T-cell (primary cell): ENCODE measurements around the gene GABRD. TPM values are rescaled to one million over a fixed set of nuclear protein-coding genes. Genes with fewer than 3 reads are reported as not detected.

Experiments used
- ATAC-seq, 4 experiments: fragments of 200-7000 bp in 3 of 4; fragments of 150-1000 bp in 1 of 4; cut with Tn5 transposase; replicated peaks in 1 of 4; 1 replicate in 3 of 4; 2 replicates in 1 of 4; pipeline ENCODE4 v1.10.0; 2021; ENCODE audit warnings: moderate library complexity in 3 of 4, mild to moderate bottlenecking in 2 of 4, moderate number of reproducible peaks in 1 of 4
- CTCF ChIA-PET, 2 donors: fragments of 300-600 bp; sonication (Branson Sonifier 250); formaldehyde crosslinking; loops; one replicate each; lab custom pipeline; 2022; ENCODE audit warnings: antibody characterized with exemption in 2 of 2; lab: Charles Lee
- POLR2A ChIA-PET, 2 donors: fragments of 300-600 bp; sonication (Branson Sonifier 250); formaldehyde crosslinking; loops; one replicate each; lab custom pipeline; 2022; ENCODE audit warnings: antibody characterized with exemption in 2 of 2; lab: Charles Lee
- DNase-seq, 35 experiments: peaks; one replicate each; pipeline versions ENCODE4 v3.0.0 to v3.0.0-alpha.2; 2013 to 2023
- H3K27ac ChIP-seq: one replicate; pipeline ENCODE4 v1.5.1; 2013; ENCODE audit warnings: low read length
- H3K27me3 ChIP-seq, 2 experiments: replicated peaks in 1 of 2; 1 replicate in 1 of 2; 2 replicates in 1 of 2; pipeline versions ENCODE4 v1.6.1 to v1.7.0; 2013; ENCODE audit warnings: low read length in 1 of 2, mixed read lengths in 1 of 2; ENCODE audit not compliant: control insufficient read depth in 2 of 2, insufficient read depth in 2 of 2; ENCODE audit errors: extremely low read depth in 1 of 2
- H3K36me3 ChIP-seq, 2 donors: 1 replicate in 1 of 2; 2 replicates in 1 of 2; pipeline versions ENCODE4 v1.6.1 to v1.7.0; 2013; ENCODE audit warnings: low read length in 1 of 2; ENCODE audit not compliant: control insufficient read depth in 2 of 2, insufficient read depth in 1 of 2; ENCODE audit errors: extremely low read depth in 1 of 2
- H3K4me1 ChIP-seq, 2 experiments: 1 replicate in 1 of 2; 2 replicates in 1 of 2; pipeline versions ENCODE4 v1.6.1 to v1.7.0; 2013; ENCODE audit warnings: low read length in 2 of 2, mixed read lengths in 1 of 2; ENCODE audit not compliant: insufficient read depth in 2 of 2, control insufficient read depth in 1 of 2; ENCODE audit errors: extremely low read depth in 1 of 2
- H3K4me3 ChIP-seq, 2 donors: 1 replicate in 1 of 2; 2 replicates in 1 of 2; pipeline versions ENCODE4 v1.5.1 to v1.7.0; 2013; ENCODE audit warnings: mild to moderate bottlenecking in 2 of 2, low read length in 1 of 2, moderate library complexity in 1 of 2; ENCODE audit not compliant: control insufficient read depth in 1 of 2; ENCODE audit errors: extremely low read depth in 1 of 2
- H3K9me3 ChIP-seq: 2 replicates; pipeline ENCODE4 v1.7.0; 2013
- H3K27ac Mint-ChIP-seq, 2 donors: one replicate each; pipeline ENCODE4 v1.8.0; 2020 to 2021; ENCODE audit warnings: mild to moderate bottlenecking in 2 of 2, mixed read lengths in 2 of 2
- H3K27me3 Mint-ChIP-seq, 2 donors: one replicate each; pipeline ENCODE4 v1.8.0; 2021 to 2022; ENCODE audit warnings: mixed read lengths in 2 of 2
- H3K36me3 Mint-ChIP-seq: one replicate; pipeline ENCODE4 v1.8.0; 2021; ENCODE audit warnings: mixed read lengths
- H3K4me1 Mint-ChIP-seq, 3 donors: one replicate each; pipeline ENCODE4 v1.8.0; 2020 to 2022; ENCODE audit warnings: mixed read lengths in 3 of 3, mild to moderate bottlenecking in 1 of 3
- H3K4me3 Mint-ChIP-seq, 3 donors: one replicate each; pipeline ENCODE4 v1.8.0; 2020 to 2022; ENCODE audit warnings: mild to moderate bottlenecking in 3 of 3, mixed read lengths in 3 of 3, moderate library complexity in 3 of 3
- H3K9me3 Mint-ChIP-seq, 3 donors: one replicate each; pipeline ENCODE4 v1.8.0; 2020 to 2022; ENCODE audit warnings: mixed read lengths in 3 of 3
- WGBS: methylation state at CpG from one replicate; pipeline ENCODE4 v1.1.5; 2013; ENCODE audit warnings: missing lambda C conversion rate; ENCODE audit not compliant: insufficient coverage; 5-methylcytosine and 5-hydroxymethylcytosine counted together
- total RNA-seq, 35 experiments: library from RNA in 6 of 35; stranded (reverse) in 6 of 35; fragments of 120-200 nt in 1 of 35; gene quantifications; one replicate each; pipeline versions ENCODE4 v1.2.1 to v1.2.4 and lab custom pipeline; 2013 to 2026

GABRD gene
- total RNA-seq, 5 donors from 2014 or later (not counting 1 experiment from before 2014, with no cell fraction given), result 1.1 TPM; not detected in 4

DNA sequence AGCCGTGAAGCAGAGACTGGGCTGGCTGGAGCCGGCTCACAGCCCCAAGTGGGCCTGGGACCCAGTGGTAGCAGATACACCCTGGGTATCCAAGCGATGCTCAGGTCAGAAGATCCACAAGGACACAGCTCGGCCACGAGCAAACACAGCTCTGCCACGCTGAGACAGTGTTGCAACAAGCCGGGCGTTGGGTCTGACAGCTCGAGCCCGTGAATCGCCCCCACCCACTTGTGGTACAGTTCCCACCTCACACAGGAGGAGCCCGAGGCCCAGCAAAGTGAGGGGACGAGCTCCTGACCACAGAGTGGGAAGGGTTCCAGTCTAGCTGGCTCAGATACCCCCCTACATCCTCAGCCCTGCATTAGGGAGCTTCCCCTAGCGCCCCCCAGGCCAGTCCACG lies 22.2 kb downstream of the GABRD start:
- peaks cover 10 to 14% (median 13%) of the 10 kb centered on the region in 3 donors for H3K4me1 Mint-ChIP-seq
- no peaks in the 10 kb centered on the region for H3K27me3 Mint-ChIP-seq
- 89% methylated on average over 8 of the region's 15 CpGs for WGBS
- ATAC-seq (no peak), DNase-seq (no peak)
- CTCF ChIA-PET, result no interaction called here
- no peak overlapping the region for H3K4me3 Mint-ChIP-seq
- no peaks in the 10 kb centered on the region for H3K9me3 Mint-ChIP-seq
- H3K4me1 ChIP-seq, result peaks cover 2 to 18% of the 10 kb centered on the region in 2 experiments
- POLR2A ChIA-PET, result no interaction called here
- H3K27me3 ChIP-seq, result peaks cover 0 to 32% of the 10 kb centered on the region in 2 experiments
- no peak overlapping the region for H3K4me3 ChIP-seq
- no peaks in the 10 kb centered on the region for H3K9me3 ChIP-seq
- H3K27ac Mint-ChIP-seq, result no peak overlapping the region
- H3K36me3 Mint-ChIP-seq, result no peaks in the 10 kb centered on the region
- H3K36me3 ChIP-seq, result no peaks in the 10 kb centered on the region
- no peak overlapping the region for H3K27ac ChIP-seq

DNA sequence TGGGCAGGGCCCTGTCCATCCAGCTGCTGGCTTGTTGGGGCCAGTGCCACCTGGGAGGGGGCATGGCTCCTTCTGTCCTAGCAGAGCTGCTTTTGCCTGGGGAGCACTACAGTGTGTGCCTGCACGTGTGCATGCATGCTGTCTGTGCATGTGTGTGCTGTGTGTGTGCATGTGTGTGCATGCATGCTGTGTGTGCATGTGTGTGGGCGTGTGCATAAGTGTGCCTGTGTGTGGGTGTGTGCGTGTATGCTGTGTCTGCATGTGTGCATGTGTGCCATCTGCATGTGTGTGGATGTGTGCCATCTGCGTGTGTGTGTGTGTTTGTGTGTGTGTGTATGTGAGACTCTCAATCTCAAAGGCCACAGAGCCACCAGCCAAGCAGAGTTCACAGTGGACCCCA lies 22.7 kb downstream of the GABRD start:
- H3K4me3 Mint-ChIP-seq, result no peak overlapping the region
- no peak overlapping the region for H3K27ac Mint-ChIP-seq
- peaks cover 10 to 14% (median 13%) of the 10 kb centered on the region in 3 donors for H3K4me1 Mint-ChIP-seq
- POLR2A ChIA-PET, result interaction anchor here in 1 of 2 donors (0.6 kb wide), 1 partner anchor 93 kb away, joined by 3 read pairs; no protein-coding TSS in a partner anchor
- Histone ChIP-seq H3K36me3 (no peaks in the 10 kb centered on the region), H3K27me3 (peaks cover 0 to 36% of the 10 kb centered on the region in 2 experiments), H3K9me3 (no peaks in the 10 kb centered on the region), H3K4me3 (no peak overlapping the region), H3K27ac (no peak overlapping the region), H3K4me1 (peaks cover 2 to 22% of the 10 kb centered on the region in 2 experiments)
- WGBS, result no CpG with 5 or more reads among the region's 4 CpGs
- H3K36me3 Mint-ChIP-seq, result no peaks in the 10 kb centered on the region
- DNase-seq, result no peak
- H3K27me3 Mint-ChIP-seq, result no peaks in the 10 kb centered on the region
- CTCF ChIA-PET, result interaction anchor here in 1 of 2 donors (0.6 kb wide), 1 partner anchor 31 kb away, joined by 3 read pairs; no protein-coding TSS in a partner anchor
- no peak for ATAC-seq
- no peaks in the 10 kb centered on the region for H3K9me3 Mint-ChIP-seq

DNA sequence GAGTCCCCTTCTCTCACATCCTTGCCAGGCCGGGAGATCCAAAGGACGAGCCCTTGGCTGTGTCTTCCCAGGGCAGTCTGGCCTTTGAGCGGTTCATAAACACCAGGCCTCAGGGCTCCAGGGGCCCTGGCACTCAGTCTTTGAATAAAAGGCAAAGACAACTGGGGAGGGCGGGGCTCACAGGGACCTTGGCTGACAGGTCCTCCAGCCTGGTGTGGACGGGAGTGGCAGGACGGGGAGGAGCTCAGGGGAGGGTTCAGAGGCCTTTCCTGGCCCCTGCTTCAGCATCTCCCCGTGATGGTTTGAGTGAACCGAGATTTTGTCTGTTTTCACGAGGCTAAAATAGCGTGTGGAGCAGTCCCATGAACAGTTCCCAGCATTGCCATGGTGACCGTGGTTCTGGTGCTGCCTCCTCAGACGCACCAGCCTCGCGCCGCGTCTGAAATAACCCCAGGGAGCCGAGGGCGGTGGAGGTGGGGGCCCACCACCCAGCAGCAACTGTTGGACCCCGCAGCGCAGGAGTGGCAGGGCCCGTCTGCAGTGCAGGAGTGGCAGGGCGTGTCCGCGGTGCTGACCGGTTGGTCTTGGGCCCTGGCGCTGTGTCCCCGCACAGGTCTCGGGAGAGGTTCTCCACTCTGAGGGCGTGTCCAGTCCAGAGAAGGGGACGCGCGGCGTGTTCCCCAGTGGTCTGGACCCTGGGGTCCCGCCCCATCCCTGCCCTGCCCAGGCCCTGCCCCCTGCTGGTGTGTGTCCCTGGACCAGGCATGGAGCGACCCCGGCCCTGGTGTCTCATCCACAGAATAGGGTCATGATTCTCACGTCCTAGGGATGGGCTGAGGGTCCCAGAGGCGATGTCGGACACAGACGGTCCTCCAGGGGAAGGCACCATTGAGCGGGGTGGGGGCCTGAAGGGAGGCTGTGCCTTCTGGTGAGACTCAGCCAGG lies 24.0 kb downstream of the GABRD start:
- ChIA-PET CTCF (no interaction called here), POLR2A (interaction anchor here in 1 of 2 donors (0.6 kb wide), 1 partner anchor 95 kb away, joined by 3 read pairs; no protein-coding TSS in a partner anchor)
- Mint-ChIP-seq H3K27me3 (peaks cover under 1 to 3% of the 10 kb centered on the region in 2 donors), H3K36me3 (no peaks in the 10 kb centered on the region), H3K4me3 (no peak overlapping the region), H3K27ac (no peak overlapping the region), H3K4me1 (peaks cover 10 to 14% (median 13%) of the 10 kb centered on the region in 3 donors), H3K9me3 (no peaks in the 10 kb centered on the region)
- Histone ChIP-seq H3K27ac (no peak overlapping the region), H3K4me3 (no peak overlapping the region), H3K9me3 (no peaks in the 10 kb centered on the region), H3K27me3 (peaks cover 0 to 43% of the 10 kb centered on the region in 2 experiments), H3K4me1 (peaks cover 2 to 22% of the 10 kb centered on the region in 2 experiments), H3K36me3 (no peaks in the 10 kb centered on the region)
- ATAC-seq, result no peak
- 82% methylated on average over 37 of the region's 41 CpGs for WGBS
- DNase-seq, result no peak

DNA sequence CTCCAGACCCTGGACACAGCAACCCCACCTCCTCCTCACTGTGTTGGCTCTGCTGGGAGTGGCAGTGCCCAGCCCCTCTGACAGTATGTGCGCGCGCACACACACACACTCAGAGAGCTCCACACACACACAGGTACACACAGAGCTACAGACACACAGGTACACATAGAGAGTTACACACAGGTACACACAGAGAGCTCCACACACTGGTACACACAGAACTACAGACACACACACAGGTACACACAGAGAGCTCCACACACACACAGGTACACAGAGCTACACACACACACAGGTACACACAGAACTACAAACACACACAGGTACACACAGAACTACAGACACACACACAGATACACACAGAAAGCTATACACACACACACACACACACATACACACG lies 24.7 kb downstream of the GABRD start:
- 90% methylated on average over 4 of the region's 4 CpGs for WGBS

DNA sequence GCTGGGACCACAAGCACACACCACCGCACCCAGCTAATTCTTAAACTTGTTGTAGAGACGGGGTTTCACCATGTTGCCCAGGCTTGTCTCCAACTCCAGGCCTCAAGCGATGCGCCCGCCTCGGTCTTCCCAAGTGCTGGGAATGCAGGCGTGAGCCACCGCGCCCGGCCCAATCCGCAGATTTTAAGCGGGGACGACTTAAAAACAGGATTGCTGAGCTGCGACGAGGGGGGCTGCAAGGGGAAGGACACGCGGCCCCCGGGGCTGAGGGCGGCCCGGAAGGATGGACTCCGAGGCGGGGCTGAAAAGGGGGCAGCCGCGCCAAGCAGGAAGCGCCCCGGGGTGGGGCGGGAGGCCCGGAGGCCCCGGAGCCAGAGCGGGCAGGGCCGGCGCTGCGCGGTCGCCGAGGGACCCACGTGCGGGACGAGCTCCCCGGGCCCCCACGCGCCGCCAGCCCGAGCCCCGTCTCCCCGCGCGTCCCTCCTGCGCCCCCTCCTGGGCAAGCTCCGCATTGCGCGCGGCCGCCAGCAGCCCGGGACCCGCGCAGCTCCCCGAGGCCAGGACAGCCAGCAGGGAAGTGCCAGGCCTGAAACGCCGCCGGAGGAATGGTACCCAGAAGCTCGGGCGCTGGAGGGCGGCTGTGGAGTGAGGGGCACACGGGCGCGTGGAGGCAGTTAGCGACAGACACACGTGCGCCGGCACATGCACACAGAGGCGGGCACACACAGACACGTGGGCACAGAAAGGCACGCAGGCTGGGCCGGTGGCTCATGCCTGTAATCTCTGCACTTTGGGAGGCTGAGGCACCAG lies 25.6 kb downstream of the GABRD start:
- POLR2A ChIA-PET, result no interaction called here
- CTCF ChIA-PET, result interaction anchor here in 1 of 2 donors (1.0 to 1.1 kb wide), 2 partner anchors 84 to 103 kb away, joined by 4 to 6 read pairs; no protein-coding TSS in a partner anchor
- peaks cover 2 to 30% of the 10 kb centered on the region in 2 experiments for H3K4me1 ChIP-seq
- peak overlapping the region; percentile 26 to 42 (median 28) for H3K4me3 Mint-ChIP-seq
- no peaks in the 10 kb centered on the region for H3K9me3 Mint-ChIP-seq
- 13% methylated on average over 75 of the region's 75 CpGs for WGBS
- no peaks in the 10 kb centered on the region for H3K36me3 Mint-ChIP-seq
- H3K9me3 ChIP-seq, result no peaks in the 10 kb centered on the region
- H3K27ac Mint-ChIP-seq, result no peak overlapping the region
- peaks cover 16 to 26% (median 22%) of the 10 kb centered on the region in 3 donors for H3K4me1 Mint-ChIP-seq
- no peaks in the 10 kb centered on the region for H3K36me3 ChIP-seq
- H3K4me3 ChIP-seq, result peak overlapping the region; percentile 32 to 49
- peaks cover 0 to 54% of the 10 kb centered on the region in 2 experiments for H3K27me3 ChIP-seq
- peaks cover 4 to 11% of the 10 kb centered on the region in 2 donors for H3K27me3 Mint-ChIP-seq
- DNase-seq, result peak; percentile 41 to 89 (median 71)
- ATAC-seq, result peak; percentile 84 to 91 (median 86)
- no peak overlapping the region for H3K27ac ChIP-seq

More for the DNA sequence above, 24.7 kb downstream of the GABRD start:
- no peak overlapping the region for H3K27ac Mint-ChIP-seq
- Histone ChIP-seq H3K27ac (no peak overlapping the region), H3K27me3 (peaks cover 0 to 49% of the 10 kb centered on the region in 2 experiments), H3K4me1 (peaks cover 2 to 22% of the 10 kb centered on the region in 2 experiments), H3K9me3 (no peaks in the 10 kb centered on the region), H3K36me3 (no peaks in the 10 kb centered on the region), H3K4me3 (no peak overlapping the region)
- H3K36me3 Mint-ChIP-seq, result no peaks in the 10 kb centered on the region
- POLR2A ChIA-PET, result no interaction called here
- H3K9me3 Mint-ChIP-seq, result no peaks in the 10 kb centered on the region
- peak overlapping the region in 1 of 3 donors; percentile 42 for H3K4me3 Mint-ChIP-seq
- H3K4me1 Mint-ChIP-seq, result peaks cover 10 to 19% (median 16%) of the 10 kb centered on the region in 3 donors
- peaks cover 4 to 7% of the 10 kb centered on the region in 2 donors for H3K27me3 Mint-ChIP-seq
- DNase-seq (no peak), ATAC-seq (no peak)
- CTCF ChIA-PET, result no interaction called here
